Hypothalamus (tissue), 51 donors: ENCODE results near the gene DIP2C.
"Not testable (repeated sequence)": the region's sequence is repeated elsewhere in the genome, so short reads cannot be mapped to it uniquely, and the experiment has no call there.

Experiments used
- DNase-seq, 51 donors: peaks; one replicate each; lab custom pipeline; 2025; lab: John Stamatoyannopoulos, UW

The DIP2C gene

DNA sequence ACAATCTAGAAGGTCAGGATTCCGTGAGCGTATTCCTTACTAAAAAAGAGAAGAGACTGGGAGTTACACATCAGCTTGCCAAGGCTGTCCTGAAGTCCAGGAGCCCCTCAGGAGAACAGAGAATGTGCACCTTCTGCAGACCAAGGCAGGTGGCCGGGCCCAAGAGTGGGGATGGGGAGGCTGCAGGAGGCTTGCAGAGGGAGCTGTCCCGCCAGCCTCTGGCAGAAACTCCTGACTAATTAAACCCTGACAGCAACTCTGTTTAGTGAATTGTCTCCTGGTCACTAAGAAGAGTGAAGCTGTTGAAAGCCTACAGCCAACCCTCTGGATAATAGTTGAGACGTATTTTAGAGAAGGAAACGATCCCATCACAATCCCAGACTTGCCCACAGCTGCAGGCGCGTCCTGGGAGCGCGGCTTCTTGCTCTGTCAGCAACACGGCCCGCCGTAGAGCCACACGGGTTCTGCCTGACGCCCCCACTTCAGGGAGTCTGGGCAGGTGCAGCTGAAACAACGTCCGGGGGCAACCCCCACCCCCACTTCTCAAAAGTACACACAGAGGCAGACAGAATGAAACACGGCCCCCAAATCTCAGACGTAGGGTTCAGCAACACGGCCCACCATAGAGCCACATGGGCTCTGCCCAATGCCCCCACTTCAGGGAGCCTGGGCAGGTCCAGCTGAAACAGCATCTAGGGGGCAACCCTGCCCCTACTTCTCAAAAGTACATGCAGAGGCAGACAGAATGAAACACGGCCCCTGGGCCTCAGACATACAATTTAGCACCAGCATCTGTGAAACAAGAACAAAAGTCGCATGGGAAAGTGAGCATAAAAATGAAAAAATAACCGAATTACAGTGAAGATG lies 45.2 kb downstream of the DIP2C start:
- no peak for DNase-seq

DNA sequence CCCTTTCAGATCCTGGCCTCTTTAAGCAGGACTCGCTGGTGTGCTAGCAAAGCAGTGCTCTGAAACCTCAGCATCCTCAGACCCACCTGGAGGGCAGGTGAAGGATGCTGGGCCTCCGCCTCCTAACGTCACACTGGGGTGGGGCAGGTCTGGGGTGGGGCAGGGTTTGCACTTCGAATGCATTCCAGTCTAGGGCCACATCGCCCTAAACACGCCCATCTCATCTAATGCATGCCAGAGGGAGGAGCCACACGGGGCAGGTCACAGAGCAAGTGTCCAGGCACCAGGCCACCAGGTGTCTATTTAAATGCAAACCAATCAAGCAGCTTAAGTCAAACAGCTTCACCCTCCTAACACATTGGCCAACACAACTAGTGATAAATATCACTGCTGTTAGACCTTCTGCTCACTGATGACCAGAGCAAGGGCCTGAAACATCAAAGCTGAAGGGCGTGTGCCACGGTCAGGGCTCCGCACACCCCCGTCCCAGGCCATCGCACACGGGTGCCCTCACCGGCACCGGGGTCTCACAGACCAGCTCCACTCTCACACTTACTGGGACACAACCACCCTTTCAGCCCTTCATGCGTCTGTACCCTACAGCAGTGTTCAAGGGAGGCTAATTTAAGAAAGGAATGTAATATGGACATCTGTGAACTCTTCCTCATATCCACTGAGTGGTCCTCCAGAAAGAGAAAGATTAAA lies 47.1 kb downstream of the DIP2C start:
- DNase-seq = no peak

DNA sequence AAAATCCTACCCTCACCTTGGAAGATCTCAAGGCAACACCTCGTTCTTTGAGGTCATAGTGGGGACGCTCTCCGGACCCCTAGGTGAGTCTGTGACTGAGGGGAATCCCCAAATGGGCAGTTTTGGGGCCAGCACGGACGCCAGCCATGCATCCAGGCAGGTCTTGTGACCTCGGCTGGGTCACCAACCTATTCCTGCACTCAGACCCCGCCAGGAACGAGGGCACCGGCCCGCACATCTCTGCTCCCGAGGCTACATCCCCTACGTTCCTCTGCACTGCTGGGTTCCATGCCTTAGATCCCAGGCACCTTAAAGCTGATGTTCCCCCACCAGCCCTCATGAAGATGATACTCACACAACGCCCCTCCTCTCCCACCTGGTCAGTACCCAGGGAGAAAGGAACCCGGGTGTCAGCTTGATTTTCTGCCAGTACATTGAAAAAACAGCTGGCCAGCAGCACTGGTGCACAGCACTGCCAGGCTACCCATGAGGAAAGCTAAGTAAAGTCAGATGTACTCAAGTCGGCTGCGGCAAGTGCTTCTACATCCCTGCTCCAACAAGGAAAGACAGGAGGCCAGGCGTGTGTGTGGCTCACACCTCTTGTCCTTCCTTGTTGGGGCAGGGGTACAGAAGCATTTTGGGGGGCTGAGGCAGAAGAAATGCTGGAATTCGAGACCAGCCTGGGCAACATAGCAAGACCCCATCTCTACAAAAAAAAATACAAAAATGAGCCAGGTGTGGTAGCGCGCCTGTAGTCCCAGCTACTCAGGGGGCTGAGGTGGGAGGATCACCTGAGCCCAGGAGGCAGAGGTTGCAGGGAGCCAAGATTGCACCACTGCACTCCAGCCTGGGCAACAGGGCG lies 48.1 kb downstream of the DIP2C start:
- DNase-seq = no peak

DNA sequence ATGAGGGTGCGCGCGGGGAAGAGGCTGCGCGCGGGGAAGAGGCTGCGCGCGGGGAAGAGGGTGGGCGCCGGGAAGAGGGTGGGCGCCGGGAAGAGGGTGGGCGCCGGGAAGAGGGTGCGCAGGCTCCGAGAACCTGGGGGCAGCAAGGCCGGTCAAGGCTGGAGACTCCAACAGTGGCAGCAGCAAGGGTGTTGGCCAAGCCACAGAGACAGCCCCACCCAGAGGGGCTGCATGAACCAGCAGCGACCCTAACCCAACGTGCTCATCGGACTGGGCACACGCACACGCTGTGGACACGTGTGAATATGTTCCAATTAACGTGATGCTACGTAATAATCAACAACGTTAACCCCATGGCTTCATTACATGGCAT lies 48.8 kb downstream of the DIP2C start:
- no peak for DNase-seq

DNA sequence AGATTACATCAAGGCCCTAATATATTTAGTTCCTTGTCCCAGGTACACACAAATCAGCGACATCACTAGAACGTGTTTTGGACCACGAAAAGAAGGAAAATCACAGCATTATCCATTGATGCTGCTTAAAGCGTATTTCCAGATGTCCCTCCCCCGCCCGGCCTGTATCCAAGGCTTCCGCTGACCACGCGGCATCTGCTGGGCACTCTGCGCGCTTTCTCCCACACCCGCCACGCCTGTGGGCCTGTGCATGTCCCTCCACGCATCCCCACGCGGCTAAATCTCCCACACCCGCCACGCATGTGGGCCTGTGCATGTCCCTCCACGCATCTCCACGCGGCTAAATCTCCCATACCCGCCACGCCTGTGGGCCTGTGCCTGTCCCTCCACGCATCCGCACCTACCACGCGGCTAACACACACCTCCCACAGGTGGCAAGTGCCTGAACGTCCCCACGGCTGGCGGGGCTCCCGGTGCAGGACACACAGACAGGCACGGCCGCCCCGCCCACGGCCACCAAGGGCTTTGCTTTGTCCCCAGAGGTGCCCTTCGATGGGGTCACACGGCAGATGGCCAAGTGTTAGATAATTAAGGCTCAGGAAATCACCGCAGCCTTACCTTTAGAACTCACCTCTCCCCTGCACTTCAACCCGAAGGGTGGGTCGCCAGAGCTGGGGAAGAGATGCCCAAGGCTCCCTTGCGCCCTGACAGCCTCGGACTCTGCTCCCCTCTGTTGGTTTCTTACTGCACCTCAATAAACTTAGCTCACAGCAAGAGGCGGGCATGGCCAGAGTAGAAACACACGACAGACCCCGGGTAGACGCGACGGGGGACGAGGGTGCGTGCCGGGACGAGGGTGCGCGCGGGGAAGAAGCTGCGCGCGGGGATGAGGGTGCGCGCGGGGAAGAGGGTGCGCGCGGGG lies 49.5 kb downstream of the DIP2C start:
- DNase-seq = peak in 7 of 51 donors; percentile 21 to 59 (median 36)

DNA sequence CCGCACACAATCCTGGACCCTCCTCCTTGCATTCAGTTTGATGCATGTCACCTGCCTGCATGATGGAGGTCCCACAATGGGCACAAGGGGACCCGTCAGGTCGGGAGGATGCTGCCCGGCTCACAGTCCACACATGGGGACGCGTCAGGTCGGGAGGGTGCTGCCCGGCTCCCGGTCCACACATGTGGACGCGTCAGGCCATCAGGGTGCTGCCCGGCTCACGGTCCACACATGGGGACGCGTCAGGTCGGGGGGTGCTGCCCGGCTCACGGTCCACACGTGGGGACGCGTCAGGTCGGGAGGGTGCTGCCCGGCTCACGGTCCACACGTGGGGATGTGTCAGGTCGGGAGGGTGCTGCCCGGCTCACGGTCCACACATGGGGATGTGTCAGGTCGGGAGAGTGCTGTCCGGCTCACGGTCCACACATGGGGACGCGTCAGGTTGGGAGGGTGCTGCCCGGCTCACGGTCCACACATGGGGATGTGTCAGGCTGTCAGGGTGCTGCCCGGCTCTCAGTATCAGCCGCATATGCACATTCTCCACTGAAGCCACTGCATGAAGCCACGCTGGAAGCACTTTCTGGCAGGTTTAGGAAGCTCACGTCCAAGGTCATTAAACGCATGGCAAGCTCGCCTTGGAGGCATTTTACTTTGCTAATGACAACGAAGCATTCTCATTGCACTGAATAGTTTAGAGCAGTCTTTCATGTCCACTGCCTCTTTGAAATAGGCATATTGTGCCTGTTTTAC lies 50.3 kb downstream of the DIP2C start:
- DNase-seq = no peak

DNA sequence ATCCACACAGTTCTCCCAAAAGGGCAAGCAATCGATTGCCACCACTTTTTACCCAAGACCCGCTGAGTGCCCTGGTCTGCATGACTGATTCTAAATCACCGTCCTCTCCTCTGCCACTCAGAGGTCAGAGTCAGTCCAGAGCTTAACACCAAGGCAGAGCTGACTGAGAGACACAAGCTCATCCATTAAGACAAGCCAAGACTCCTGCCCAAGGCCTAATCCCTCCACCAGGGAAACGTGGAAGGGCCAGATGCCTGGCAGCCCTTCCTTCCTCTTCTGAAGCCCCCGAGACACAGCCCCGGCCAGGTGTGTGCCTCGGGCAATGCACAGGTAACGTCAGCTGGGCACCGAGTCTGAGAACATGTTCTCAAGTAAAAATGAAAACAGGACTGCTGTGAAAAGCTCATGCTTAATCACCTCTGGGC lies 51.7 kb downstream of the DIP2C start:
- no peak for DNase-seq

DNA sequence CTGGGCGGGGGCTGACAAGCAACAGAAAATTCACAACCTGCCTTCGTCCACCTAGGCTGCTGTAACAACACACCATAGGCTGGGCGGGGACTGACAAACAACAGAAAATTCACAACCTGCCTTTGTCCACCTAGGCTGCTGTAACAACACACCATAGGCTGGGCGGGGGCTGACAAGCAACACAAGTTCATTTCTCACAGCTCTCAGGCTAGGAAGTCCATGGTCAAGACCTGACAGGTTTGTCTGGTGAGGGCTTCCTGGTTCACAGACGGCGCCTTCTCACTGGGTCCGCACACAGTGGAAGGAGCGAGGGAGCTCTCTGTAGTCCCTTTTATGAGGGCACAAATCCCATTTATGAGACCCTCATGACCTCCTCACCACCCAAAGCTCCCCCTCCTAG lies 52.2 kb downstream of the DIP2C start:
- no peak for DNase-seq

DNA sequence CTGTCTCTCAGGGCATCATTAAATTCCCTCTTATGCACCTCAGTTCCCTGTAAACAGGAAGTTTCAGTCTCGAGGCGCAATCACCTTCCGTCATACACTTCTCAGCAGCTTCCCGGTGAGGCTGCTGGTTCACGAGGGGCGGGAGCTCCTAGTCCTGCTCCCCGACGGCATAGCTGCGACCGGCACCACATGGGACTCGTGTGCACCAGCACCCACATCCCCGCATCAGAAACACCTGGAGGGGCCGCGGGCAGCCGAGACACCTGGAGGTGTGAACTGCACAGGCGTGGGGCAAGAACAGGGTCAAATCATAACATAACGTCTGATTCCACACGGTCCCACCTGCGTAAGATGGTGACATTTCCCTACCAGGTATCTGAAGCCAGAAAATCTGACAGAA lies 52.7 kb downstream of the DIP2C start:
- no peak for DNase-seq

DNA sequence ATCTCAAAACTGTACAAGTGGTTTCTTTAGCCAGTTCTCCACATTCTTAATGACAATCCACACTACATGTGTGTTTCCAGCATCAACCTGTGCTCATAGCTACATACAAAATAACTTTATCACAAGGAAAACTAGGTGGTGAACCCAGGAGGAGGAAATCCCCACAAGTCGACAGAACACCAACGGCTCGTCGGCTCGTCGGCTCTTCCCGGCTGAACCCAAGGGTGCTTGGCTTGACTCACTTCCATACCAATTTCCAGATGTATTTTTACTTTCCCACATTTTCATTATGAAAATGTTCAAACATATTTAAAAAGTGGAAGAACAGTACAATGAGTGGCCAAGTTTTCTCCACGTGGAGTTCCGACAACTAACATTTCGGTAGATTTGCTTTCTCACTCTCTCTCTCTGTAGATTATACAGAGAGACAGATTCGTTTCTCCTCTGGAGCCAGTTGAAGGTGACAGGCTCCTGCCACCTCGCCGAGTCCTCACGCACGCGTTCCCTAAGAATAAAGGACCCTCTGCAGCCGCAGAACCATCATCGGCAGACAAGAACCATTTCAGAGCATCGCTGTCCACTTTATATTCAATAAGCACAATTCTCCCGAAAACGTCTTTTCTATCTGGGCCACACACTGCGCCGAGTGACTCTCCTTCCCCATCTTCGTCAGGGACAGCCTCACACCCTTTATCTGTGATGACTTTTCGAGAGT lies 53.3 kb downstream of the DIP2C start:
- no peak for DNase-seq

DNA sequence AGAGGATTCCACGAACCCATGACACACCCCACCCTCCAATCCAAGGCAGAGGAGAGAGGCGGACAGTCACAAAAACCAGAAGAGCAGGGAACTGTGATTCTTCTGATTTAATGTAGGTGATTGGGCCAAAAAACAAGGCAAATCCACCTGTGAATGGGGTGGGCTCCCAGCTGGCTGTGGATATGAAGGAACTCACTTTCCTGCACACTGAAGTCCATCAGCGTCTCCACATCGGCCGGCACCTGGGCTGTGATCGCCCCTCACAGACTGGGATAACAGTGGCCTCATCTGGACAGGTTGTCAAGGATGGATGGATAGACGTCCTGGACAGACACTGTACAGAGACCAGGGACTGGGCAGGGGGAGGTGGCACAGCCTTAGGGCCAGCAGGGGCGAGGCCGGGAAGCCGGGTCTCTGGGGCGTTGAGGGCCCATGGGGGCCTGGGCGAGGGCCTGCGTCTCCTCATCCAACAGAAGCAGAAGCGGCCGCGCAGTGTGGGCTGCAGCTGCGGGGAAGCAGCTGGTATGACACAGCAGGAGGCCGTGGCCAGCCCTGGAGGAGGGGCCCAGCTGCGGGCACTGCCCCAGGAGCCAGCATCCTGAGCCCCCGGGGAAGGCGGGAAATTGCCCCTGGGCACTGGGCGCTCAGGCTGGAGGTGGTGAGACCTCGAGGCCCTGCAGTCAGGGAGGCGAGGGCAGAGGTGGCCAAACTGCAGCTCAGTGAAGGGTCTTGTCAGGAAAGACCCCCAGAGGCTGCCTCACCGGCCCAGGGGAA lies 54.2 kb downstream of the DIP2C start:
- peak in 24 of 51 donors; percentile 23 to 81 (median 61) for DNase-seq

DNA sequence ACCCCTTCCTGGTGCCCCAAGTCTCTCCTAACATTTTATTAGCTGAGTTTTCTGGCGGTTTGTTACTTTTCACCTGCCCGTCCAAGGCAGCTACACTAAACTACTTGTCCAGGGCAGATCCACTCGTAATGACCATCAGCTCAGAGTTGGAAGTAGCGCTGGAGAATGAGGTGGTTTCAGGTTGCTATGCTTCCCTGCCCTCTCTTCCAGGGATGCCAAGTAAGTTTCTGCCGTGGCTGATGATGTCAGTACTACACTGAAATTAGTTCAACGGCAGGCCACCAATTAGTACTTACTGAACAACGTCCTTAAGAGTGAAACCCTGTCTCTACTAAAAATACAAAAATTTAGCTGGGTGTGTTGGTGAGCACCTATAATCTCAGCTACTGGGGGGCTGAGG lies 55.2 kb downstream of the DIP2C start:
- DNase-seq = no peak

DNA sequence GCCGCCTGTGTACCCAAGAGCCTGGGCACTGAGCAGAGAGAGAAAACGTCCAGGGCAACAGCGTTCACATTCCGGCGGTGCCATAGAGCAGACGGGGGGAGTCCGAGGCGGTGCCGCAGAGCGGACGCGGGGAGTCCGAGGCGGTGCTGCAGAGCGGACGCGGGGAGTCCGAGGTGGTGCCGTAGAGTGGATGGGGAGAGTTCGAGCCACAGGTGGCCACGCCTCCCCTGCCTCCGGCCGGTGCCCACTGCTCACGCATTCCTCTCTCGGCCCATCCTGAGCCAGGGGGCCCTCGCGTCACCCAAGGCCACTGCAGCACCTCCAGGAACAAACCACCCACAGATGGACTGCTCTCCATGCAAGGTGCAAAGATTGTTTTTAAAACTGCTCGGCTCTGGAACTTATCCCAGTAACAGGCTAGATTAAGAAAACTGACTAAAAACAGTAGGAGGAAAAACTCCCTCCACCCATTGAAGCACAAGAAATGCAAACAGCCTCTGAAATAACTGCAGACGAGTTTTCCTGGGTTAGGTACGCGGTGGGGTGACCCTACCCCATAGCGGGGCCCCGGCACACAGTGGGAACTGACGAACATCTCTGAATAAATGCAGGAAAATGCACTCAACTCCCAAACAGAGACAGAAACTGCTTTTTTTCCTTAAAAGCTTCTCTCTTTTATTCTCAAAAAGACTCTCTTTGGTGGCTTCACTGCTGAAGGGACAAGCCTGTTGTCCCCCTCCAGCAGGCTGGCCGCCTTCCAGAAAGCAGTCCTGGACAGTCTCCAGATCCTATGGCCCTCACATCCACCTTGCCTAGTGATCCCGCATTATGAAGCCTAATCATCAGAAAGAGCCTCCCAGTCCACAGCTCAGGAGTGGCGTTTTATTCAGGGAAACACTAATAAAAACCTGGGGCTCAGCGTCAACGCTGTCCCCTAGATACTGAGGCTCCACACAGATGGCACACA lies 55.9 kb downstream of the DIP2C start:
- peak in 9 of 51 donors; percentile 27 to 58 (median 50) for DNase-seq

DNA sequence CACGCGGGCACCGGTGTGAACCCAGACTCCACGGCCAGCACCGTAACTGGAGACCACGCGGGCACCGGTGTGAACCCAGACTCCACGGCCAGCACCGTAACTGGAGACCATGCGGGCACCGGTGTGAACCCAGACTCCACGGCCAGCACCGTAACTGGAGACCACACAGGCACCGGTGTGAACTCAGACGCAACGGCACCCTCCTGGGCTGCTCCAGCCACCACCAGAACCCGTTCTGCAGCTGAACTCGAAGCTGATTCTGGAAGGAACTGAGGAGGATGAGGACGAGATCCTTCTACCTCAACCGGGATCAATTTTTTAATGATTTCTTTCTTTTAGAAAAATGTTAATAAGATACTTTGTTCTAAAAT lies 56.7 kb downstream of the DIP2C start:
- DNase-seq = not testable (repeated sequence)

DNA sequence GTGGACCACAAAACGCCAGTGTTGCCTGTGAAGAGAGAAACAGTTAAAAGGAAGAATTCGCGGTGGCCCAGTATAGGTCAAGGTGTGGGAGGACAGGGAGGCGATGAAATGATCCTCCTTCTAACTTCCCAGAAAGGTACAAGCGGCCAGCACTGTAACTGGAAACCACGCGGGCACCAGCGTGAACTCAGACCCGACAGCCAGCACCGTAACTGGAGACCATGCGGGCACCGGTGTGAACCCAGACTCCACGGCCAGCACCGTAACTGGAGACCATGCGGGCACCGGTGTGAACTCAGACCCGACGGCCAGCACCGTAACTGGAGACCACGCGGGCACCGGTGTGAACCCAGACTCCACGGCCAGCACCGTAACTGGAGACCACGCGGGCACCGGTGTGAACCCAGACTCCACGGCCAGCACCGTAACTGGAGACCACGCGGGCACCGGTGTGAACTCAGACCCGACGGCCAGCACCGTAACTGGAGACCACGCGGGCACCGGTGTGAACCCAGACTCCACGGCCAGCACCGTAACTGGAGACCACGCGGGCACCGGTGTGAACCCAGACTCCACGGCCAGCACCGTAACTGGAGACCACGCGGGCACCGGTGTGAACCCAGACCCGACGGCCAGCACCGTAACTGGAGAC lies 57.2 kb downstream of the DIP2C start:
- DNase-seq = not testable (repeated sequence)

DNA sequence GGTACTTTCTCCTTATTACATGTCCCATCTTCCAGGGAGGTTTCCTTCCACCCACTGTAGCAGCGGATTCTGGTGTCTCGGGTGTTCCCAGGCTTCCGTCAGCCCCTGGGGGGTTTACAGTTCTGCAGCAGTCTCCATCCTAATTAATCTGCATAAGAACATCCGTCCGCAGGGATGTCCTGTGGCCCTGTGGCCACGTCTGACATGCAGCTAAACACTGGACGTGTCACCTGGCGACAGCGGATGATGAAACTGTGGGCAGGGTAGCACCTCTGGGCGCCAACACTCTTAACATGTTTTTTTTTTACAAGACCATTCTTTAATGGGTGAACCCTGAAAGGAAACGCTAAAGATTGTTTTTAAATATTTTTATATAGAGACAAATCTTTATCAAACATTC lies 58.2 kb downstream of the DIP2C start:
- no peak for DNase-seq
